ENCODE data around the gene CHAF1A.

Gene CHAF1A

GRCh38 chr19:4367781-4368127 is 34.7 kb upstream of the CHAF1A start:
- no peak for DNase-seq

- DNase-seq, result no peak
Measured at GRCh38 chr19:4368128-4368820, 34.2 kb upstream of the CHAF1A start.

DNA sequence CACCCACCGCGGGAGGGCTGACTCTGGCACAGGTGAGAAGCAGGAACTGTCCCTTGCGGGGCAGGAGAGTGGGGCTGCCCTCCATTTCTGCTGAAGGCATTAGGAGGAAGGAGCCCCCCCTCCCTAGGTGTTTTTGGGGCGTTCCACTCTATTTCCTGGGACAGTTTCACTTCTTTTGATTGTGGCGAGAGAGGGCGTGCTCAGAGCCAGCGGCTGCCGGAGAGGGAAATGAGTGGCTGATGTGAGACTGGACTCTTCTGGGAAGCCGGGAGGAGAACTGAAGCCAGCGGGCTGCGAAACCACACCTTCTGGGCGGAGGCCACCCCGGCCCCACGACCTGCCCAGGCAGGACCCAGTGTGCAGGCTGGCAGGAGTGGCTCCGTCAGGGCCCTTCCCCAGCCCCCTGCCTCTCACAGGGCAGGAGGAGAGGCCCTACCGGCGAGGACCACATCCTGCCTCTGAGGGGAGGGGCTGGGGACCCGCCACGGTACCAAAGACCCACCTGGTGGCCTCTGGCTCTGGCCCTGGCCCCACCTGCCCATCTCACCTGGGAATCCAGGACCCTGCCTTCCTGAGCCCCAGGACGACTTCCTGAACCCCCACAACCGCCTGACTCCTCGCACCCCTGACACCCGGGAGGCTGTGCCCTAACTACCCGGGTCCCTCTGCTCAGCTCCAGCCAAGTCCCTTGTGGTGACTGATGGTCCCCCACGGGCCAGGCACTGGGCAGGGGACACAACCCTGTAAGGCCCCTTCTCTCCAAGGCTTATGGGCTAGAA is 33.1 kb upstream of the CHAF1A start:
- DNase-seq, result no peak

DNA sequence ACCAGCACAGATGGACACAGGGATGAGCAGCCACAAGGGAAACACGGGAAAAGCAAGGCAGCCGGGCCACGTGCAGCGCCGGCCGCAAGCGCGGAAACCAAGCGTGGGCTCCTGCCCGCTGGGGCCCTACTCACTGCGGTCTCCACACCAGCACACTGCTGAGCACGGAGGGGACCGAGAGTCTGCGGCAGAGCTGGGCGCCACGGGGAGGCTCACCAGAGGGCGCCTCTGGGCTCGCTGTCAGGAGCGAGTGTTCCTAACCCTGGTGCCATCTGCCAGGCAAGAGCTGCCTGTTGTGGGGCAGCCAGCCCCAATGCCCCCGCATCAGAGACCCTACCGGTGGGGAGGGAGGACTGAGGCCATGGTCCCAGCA is 32.6 kb upstream of the CHAF1A start:
- no peak for DNase-seq

DNA sequence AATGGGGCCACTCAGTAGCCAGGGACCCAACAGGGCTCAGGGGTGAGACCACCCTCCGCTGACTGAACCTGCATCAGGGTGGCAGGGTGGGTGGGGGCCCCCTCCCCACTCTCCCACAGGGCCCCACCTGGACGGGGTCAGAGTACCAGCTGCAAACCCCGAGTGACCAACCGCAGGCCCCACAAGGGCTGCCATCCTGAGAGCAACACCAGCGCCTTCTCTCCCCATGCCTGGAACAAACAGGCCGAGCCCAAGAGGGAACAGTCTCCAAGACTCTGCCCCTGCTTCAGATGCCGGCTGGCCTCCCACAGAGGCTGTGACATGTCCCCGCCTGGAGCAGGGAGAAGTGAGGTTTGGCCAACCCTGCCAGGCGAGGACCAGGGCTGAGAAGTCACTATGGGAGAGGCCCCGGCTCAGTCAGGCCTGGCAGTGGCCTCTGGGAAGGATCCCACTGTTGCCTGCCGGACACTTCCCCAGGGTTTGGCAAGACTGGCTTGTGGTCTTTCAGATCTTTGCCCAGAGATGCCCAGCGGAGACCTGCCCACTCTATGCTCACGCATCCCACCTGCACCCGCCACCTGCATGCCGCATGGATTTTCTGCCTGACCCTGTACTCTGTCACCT is 31.9 kb upstream of the CHAF1A start:
- no peak for DNase-seq

DNA sequence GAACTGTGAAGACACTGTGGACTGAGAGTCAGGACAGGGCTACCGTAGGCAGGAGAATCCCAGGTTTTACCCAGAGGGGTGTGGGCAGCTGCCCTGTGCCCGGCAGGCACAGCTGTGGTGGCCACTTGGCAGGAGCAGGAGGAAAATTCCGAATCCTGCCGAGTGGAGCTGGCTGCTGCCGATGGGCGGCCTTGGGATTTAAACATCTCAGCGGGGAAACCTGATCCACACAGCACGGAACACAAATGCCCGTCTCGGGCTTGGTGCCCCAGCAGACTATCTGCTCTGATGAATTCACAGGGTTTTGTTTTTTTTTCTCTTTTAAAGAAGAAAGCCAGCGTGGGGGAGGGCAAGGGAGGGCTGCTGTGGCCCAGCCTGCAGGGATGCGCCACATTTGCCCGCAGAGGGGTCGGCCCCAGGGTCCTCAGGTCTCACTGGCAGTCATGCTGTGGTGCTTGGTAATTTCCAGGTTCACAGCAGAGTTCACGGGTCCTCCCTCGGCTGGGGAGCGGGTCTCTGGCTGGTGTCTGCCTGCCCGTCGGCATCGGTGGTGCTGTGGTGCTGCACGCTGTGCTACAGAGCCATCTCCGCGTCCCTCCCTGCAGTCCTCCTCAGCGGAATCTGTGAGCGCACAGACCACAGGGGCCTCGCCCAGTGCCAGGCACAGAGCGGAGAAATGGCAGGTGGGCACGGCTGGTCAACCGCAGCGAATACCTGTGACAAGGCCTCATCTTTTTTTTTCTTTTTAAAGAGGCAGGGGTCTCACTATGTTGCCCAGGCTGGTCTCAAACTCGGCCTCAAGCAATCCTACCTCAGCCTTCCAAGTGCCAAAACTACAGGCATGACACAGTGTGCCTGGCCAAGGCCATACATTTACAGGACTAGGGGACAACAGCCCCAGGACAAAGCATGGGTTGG is 30.9 kb upstream of the CHAF1A start:
- DNase-seq, result no peak

GRCh38 chr19:4372165-4373012 is 30.1 kb upstream of the CHAF1A start:
- no peak for DNase-seq

- no peak for DNase-seq
Measured at GRCh38 chr19:4373013-4373367, 29.4 kb upstream of the CHAF1A start.

DNA sequence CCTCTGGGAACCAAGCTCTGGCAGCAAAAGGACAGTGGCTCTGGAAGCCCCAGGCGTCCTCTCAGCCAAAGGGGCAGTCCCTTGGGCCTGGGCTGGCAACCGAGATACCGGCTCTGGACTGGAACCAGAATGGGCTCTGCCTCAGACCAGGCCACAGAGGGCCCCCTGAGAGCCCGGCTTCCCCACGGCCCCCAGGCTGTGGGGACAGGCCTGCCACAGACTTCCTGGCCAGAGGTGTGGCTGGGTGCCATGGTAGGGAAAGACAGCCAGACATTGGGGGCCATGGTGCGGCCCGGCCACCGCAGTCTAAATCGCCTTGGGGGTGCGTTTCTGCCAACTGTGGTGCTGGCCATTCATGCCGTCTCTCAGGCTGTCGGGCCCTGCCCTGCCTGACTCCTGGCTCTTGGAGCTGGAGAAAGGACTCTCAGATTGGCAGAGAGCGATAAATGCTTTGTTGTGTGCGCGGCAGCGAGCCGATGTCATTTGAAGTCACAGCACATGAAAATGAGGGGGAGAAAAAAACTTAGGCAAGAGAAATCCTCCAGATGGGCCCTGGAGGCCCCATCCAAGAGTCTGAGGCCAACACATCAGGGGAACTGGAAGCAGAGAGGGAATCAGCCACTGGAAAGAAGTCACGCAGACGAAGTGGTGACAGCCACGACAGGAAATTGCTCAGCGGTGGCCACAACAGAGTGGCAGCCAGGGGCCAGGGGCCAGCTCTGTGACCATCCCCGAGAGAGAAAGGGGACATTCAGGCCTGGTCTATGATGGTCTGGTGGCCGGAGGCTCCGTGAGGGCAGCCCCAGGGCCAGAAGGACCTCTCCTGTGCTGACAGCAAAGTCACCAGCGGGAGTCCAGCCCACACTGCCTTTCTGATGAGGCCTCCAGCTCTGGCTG is 28.6 kb upstream of the CHAF1A start:
- DNase-seq, result no peak

GRCh38 chr19:4374498-4375163 is 27.8 kb upstream of the CHAF1A start:
- DNase-seq, result no peak

DNA sequence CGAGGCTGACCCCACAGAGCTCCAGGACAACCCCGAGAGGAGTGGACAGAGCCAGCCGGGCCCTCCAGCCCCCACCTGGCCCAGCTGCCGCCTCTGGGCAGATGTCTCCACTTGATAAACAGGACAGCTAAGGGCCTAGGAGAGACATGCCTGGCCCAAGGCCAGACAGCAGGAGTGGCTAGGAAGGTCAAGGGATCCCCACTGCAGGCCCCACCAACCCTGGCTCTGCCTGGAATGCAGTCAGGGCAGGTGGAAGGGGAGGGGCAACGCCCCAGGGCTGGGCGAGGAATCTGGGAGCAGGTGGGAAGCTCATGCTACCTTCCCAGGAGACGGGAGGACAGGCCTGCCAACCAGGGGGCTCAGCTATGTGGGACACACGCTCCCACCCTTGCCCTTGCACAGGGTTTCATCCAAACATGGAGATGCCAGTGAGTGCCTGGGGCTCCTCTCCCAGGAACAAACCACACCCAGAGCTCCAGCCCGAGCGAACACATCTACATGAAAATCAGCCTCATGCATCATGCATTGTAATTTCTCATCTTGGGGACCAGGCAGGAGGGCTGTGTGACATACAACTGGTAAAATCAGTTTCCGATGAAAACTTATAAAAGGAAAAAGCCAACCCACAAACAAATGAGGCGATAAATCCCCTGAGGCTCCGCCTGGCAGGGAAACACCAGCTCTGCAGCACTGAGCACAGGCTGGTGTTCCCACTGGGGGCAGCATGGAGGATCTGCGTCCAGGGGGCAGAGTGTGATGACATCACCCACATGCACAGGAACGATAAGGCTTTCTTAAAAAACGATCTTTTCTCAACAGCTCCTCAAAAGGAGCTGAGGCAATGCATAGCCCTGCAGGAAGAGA is 27.0 kb upstream of the CHAF1A start:
- DNase-seq, result no peak

DNA sequence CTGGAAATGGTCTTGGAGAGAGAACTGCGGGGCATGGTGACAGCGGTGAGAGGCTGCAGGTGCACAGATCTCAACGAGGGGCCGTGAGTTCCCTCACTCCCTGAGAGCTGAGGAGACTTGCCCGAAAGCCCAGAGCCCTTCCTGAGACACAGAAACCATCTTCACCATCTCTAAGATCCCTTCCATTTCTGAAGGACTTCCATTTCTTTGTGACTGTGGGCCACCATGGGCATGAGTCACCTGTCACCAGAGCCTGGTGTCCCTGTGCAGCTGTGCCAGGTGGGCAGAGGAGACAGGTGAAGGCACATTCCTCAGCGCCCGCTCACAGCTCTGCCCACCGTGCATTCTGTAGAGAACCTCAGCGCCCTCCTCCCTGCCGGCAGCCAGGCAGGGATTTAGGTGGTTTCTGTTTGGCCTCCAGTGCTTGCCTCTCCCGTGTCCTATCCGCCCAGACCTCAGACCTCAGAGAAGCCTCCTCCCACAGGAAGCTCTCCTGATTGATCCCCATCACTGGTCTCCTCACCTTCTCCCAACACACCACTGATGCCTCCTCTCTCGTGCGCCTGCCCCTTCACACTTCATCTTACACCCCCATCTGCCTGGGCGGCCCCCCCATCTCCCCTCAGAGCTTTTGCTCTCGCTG is 26.3 kb upstream of the CHAF1A start:
- no peak for DNase-seq

DNA sequence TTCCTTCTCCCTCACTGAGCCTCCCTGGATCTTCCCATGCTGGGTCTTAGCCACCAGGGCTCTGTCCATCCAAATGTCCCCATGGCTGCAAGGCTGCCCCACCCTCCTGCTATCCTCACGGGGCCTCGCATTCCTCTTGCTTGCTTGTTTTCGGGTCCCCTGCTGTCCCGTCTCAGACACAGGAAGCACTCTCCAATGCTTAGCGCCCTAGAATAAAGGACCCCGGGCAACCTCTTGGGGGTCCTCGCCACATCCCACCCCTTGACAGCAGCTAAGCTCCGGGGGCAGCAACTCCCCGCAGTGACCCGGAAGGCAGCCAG is 25.8 kb upstream of the CHAF1A start:
- DNase-seq, result no peak

DNA sequence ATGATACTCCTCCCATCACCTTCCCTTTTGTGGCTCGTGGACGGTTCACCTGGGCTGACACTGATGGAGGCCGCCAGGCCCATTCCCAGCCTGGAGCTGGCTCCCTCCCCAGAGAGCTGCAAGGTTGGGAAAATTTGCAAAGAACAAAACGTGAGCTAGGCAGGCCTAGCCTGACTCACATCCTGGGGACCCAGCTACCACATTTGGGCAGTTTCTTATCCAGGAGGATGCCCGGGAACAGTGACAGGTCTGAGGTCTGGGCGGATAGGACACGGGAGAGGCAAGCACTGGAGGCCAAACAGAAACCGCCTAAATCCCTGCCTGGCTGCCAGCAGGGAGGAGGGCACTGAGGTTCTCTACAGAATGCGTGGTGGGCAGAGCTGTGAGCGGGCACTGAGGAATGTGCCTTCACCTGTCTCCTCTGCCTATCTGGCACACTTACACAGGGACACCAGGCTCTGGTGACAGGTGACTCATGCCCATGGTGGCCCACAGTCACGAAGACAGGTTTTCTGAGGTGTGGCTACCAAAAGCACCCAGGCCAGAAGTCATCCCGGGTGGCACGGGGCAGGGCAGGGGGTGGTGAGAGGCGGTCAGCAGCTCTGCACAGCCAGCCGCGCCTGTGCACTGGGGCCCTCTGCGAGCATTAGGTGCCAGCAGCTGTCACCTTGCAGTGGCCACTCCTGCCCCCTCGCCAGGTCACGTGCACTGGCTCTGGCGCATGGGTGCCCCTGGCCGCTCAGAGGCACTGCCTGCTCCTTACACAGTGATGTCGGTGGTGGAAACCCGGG is 25.3 kb upstream of the CHAF1A start:
- DNase-seq, result no peak

- DNase-seq, result no peak
Measured at GRCh38 chr19:4378886-4379285, 23.6 kb upstream of the CHAF1A start.

DNA sequence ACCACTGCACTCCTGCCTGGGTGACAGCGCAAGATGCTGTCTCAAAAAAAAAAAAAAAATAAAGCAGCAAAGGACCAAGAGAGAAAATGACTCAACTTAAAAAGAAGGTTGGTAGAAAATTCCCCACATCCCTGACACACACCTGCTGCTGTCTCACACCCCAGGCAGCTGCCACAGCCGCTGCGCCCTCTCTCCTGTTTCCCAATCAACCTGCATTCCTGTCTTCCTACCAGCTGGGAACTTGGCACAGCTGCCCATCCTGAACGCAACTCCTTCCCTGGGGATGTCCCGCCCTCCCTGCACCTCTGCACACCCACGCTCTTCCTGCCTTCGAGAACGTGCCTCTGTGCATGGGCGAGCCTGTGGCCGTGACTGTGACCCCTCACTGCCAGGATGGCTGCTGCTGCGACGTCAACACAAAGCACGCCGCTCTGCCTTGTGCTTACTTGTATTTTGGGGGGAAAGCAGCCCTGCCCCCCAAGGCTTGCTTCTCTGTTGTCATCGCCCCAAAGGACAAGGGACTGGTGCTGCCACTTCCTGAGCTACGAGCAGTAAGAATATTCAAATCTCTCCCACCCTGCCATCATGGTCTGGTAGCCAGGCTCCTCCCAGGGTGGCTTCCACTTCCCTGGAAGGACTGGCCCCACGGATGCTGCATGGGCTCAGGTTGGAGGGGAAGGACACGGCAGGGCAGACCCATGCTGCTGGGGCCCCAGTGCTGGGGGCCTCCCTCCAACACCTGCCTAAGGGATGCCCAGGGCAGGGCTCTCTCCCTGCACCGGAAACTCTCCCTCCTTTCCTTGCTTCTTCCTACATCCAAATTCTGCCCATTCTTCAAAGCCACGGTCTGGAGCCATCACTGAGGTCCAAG is 22.8 kb upstream of the CHAF1A start:
- DNase-seq, result no peak

DNA sequence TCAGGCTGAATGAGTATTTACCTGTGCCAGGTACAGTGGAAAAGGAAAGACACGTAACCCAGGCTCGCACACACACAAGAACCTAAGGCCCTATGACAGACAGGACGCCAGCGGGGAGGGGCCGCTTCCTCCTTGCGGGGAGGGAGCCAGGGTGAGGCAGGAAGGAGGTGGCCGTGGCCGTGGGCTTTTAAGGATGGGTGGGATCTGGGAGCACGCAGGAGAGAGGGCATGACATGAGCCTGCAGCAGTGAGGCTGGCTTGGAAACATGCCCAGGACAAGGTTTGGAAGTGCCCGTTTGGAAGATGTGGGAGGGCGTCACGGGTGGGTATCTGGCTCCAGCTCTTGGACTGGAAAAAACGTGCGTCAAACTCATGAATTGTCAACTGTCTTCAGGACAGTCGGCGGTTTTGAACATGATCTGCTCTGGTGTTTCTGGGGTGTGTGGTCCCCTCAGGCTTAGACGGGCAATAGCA is 22.1 kb upstream of the CHAF1A start:
- DNase-seq, result no peak
